Keratinocyte (primary cell): ENCODE data around the gene SWAP70. TPM values are rescaled to one million over a fixed set of nuclear protein-coding genes. Genes with fewer than 3 reads are reported as not detected.

Source experiments
- DNase-seq: peaks from one replicate; pipeline ENCODE4 v3.0.0-alpha.2; 2011; ENCODE audit warnings: low read depth, missing footprints, low spot score
- FAIRE-seq: peaks from 2 replicates; lab custom pipeline; 2011; peaks lifted over from hg19 to GRCh38; lab: Jason Lieb, UNC
- H2AFZ ChIP-seq: 2 replicates; pipeline ENCODE4 v1.6.0; 2012; ENCODE audit warnings: low read length, control low read depth, inconsistent platforms; ENCODE audit not compliant: control insufficient read depth
- H3K27ac ChIP-seq: 2 replicates; pipeline ENCODE4 v1.5.1; 2011; ENCODE audit warnings: low read length; ENCODE audit not compliant: control insufficient read depth, insufficient read depth
- H3K27me3 ChIP-seq: 3 replicates; pipeline ENCODE4 v1.6.0; 2011; ENCODE audit warnings: low read length; ENCODE audit not compliant: control insufficient read depth, insufficient read depth; ENCODE audit errors: extremely low read depth
- H3K36me3 ChIP-seq, 2 experiments: 2 replicates in 1 of 2; 3 replicates in 1 of 2; pipeline ENCODE4 v1.5.1; 2011; ENCODE audit warnings: low read length in 2 of 2, mild to moderate bottlenecking in 1 of 2; ENCODE audit not compliant: control insufficient read depth in 2 of 2, insufficient read depth in 2 of 2; ENCODE audit errors: extremely low read depth in 1 of 2
- H3K4me1 ChIP-seq: 3 replicates; pipeline ENCODE4 v1.5.1; 2011; ENCODE audit warnings: low read length; ENCODE audit not compliant: control insufficient read depth, insufficient read depth; ENCODE audit errors: extremely low read depth
- H3K4me2 ChIP-seq: 3 replicates; pipeline ENCODE4 v1.6.0; 2011; ENCODE audit warnings: low read depth, low read length; ENCODE audit not compliant: control insufficient read depth, insufficient read depth; ENCODE audit errors: extremely low read depth
- H3K4me3 ChIP-seq, 3 experiments: fragments of 200-600 bp in 1 of 3; sonication (generic) in 1 of 3; 2 replicates in 2 of 3; 3 replicates in 1 of 3; pipeline ENCODE4 v1.5.1; 2011 to 2016; ENCODE audit warnings: low read length in 3 of 3, mild to moderate bottlenecking in 3 of 3, control low read depth in 2 of 3, inconsistent platforms in 1 of 3, low read depth in 1 of 3, mixed read lengths in 1 of 3, mixed run types in 1 of 3, moderate library complexity in 1 of 3; ENCODE audit not compliant: control insufficient read depth in 2 of 3, insufficient read depth in 2 of 3; ENCODE audit errors: extremely low read depth in 1 of 3
- H3K79me2 ChIP-seq: 2 replicates; pipeline ENCODE4 v1.6.0; 2012; ENCODE audit warnings: low read length; ENCODE audit not compliant: control insufficient read depth, insufficient read depth
- H3K9ac ChIP-seq: 3 replicates; pipeline ENCODE4 v1.6.0; 2011; ENCODE audit warnings: low read length; ENCODE audit not compliant: control insufficient read depth, insufficient read depth; ENCODE audit errors: extremely low read depth
- H3K9me1 ChIP-seq: 3 replicates; pipeline ENCODE4 v1.6.0; 2011; ENCODE audit warnings: low read length; ENCODE audit not compliant: control insufficient read depth, insufficient read depth; ENCODE audit errors: extremely low read depth
- H3K9me3 ChIP-seq: 2 replicates; pipeline ENCODE4 v1.5.1; 2012; ENCODE audit warnings: low read depth, low read length; ENCODE audit not compliant: control insufficient read depth
- H4K20me1 ChIP-seq: 3 replicates; pipeline ENCODE4 v1.6.0; 2011; ENCODE audit warnings: low read length; ENCODE audit not compliant: control insufficient read depth, insufficient read depth; ENCODE audit errors: extremely low read depth
- EZH2 ChIP-seq: IDR thresholded peaks from one replicate; pipeline ENCODE4 v1.6.1; 2012; ENCODE audit warnings: inconsistent platforms, mild to moderate bottlenecking, low read length, moderate library complexity
- dilution Hi-C: fragments of 300-500 bp; cut with MboI; formaldehyde crosslinking; loops from one replicate; pipeline ENCODE4 v1.7.0; 2020; ENCODE audit warnings: low sequenced_read_pairs; ENCODE audit not compliant: extremely low pct_ligation_motif_present
- polyA plus RNA-seq, 5 experiments: library from polyadenylated mRNA; depleted of rRNA in 3 of 5; stranded (reverse) in 3 of 5; stranded (forward) in 1 of 5; unstranded in 1 of 5; fragments of >200 nt; gene quantifications; 1 replicate in 1 of 5; 2 replicates in 3 of 5; 3 replicates in 1 of 5; pipeline versions ENCODE4 v1.2.1 to v1.2.3, GENCODE V29; 2011 to 2012; ENCODE audit warnings: missing spikeins in 2 of 5, low read depth in 1 of 5, low replicate concordance in 1 of 5
- TF ChIP-seq, protein P1 (sequence below), 3 experiments: IDR thresholded peaks in 1 of 3; conservative IDR thresholded peaks in 1 of 3; optimal IDR thresholded peaks in 1 of 3; 2 replicates in 2 of 3; 3 replicates in 1 of 3; pipeline versions ENCODE3 to v1.5.1; 2011; ENCODE audit warnings: low read length in 3 of 3, mild to moderate bottlenecking in 3 of 3, moderate library complexity in 2 of 3, control low read depth in 1 of 3, inconsistent platforms in 1 of 3; ENCODE audit not compliant: insufficient read depth in 2 of 3; ENCODE audit errors: extremely low read depth in 1 of 3

The SWAP70 gene
- polyA plus RNA-seq, 1 donor (not counting 4 experiments of a cell fraction or from before 2014, with no cell fraction given): 28.5 TPM

DNA sequence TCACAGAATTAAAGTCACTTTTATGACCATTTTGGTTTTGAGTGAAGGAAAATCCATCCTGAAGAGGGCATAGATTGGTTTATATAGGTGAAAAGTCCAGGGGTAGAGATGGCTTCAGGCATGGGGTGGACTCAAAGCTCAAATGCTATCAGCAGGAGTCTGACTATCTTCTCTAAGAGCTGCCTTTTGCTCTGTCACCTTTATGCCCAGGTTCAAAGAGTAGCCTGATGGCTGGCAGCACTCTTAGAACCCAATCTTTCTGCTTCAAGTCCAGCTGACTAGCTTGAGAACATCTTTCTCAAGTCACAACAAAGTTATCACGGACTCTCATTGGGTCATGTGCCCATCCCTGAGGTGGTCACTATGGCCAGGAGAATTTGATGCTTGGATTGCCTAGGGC is 27.2 kb upstream of the SWAP70 start:
- H2AFZ ChIP-seq: no peak overlapping the region
- no peaks in the 10 kb centered on the region for H3K9me1 ChIP-seq
- H3K36me3 ChIP-seq: no peaks in the 10 kb centered on the region
- H3K27me3 ChIP-seq: no peaks in the 10 kb centered on the region
- H4K20me1 ChIP-seq: no peaks in the 10 kb centered on the region
- H3K79me2 ChIP-seq: no peaks in the 10 kb centered on the region
- H3K4me2 ChIP-seq: no peak overlapping the region
- no peaks in the 10 kb centered on the region for H3K9me3 ChIP-seq
- no peak overlapping the region for H3K4me3 ChIP-seq
- no peak for FAIRE-seq
- no peak for TF ChIP-seq EZH2
- TF ChIP-seq, protein P1, sequence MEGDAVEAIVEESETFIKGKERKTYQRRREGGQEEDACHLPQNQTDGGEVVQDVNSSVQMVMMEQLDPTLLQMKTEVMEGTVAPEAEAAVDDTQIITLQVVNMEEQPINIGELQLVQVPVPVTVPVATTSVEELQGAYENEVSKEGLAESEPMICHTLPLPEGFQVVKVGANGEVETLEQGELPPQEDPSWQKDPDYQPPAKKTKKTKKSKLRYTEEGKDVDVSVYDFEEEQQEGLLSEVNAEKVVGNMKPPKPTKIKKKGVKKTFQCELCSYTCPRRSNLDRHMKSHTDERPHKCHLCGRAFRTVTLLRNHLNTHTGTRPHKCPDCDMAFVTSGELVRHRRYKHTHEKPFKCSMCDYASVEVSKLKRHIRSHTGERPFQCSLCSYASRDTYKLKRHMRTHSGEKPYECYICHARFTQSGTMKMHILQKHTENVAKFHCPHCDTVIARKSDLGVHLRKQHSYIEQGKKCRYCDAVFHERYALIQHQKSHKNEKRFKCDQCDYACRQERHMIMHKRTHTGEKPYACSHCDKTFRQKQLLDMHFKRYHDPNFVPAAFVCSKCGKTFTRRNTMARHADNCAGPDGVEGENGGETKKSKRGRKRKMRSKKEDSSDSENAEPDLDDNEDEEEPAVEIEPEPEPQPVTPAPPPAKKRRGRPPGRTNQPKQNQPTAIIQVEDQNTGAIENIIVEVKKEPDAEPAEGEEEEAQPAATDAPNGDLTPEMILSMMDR (optimal IDR thresholded peaks at IDR 0.05 in 1 of 3, IDR thresholded peaks at IDR 0.05 in 1 of 3, conservative IDR thresholded peaks at IDR 0.05 in 1 of 3; ENCODE audit: extremely low read depth in 1 of 3, insufficient read depth in 2 of 3, low read length in 3 of 3): no peak
- dilution Hi-C loops: no loop called here
- no peak for DNase-seq
- no peak overlapping the region for H3K27ac ChIP-seq
- H3K9ac ChIP-seq: no peak overlapping the region
- H3K4me1 ChIP-seq: no peaks in the 10 kb centered on the region

GRCh38 chr11:9639099-9639498 is 24.8 kb upstream of the SWAP70 start:
- no peak for FAIRE-seq
- DNase-seq: no peak
- Histone ChIP-seq H3K9me1 (no peaks in the 10 kb centered on the region), H3K36me3 (no peaks in the 10 kb centered on the region), H3K4me2 (no peak overlapping the region), H3K79me2 (no peaks in the 10 kb centered on the region), H2AFZ (no peak overlapping the region), H3K9me3 (no peaks in the 10 kb centered on the region), H3K27ac (no peak overlapping the region), H3K9ac (no peak overlapping the region), H3K27me3 (no peaks in the 10 kb centered on the region), H4K20me1 (no peaks in the 10 kb centered on the region), H3K4me1 (no peaks in the 10 kb centered on the region), H3K4me3 (no peak overlapping the region)
- TF ChIP-seq, protein P1 (optimal IDR thresholded peaks at IDR 0.05 in 1 of 3, IDR thresholded peaks at IDR 0.05 in 1 of 3, conservative IDR thresholded peaks at IDR 0.05 in 1 of 3; ENCODE audit: extremely low read depth in 1 of 3, insufficient read depth in 2 of 3, low read length in 3 of 3): no peak
- TF ChIP-seq EZH2: no peak
- dilution Hi-C loops: no loop called here
